ENCODE data around the gene CLMN. TPM values are rescaled to one million over a fixed set of nuclear protein-coding genes. Genes with fewer than 3 reads are reported as not detected.

Gene CLMN
- total and polyA plus RNA-seq, 2 donors (not counting 3 experiments of a cell fraction or from before 2014, with no cell fraction given): 0.72 to 9.6 TPM

GRCh38 chr14:95353007-95353406, 33.3 kb upstream of the CLMN start:
- Histone ChIP-seq H3K4me3 (replicated peaks in 1 of 3; ENCODE audit: insufficient read depth in 1 of 3, low read depth in 1 of 3, low read length in 3 of 3) (no peak overlapping the region), H3K9me1 (replicated peaks; ENCODE audit: control insufficient read depth, extremely low read depth, insufficient read depth, low read length) (no peaks in the 10 kb centered on the region), H2AFZ (ENCODE audit: low read depth, low read length) (no peak overlapping the region), H3K4me2 (ENCODE audit: insufficient read depth, low read length) (no peak overlapping the region), H3K36me3 (ENCODE audit: control insufficient read depth in 2 of 2, extremely low read depth in 1 of 2, insufficient read depth in 2 of 2, low read length in 2 of 2) (no peaks in the 10 kb centered on the region), H3K27ac (ENCODE audit: insufficient read depth, low read depth, low read length) (no peak overlapping the region), H3K9ac (replicated peaks; ENCODE audit: extremely low read depth, insufficient read depth, low read length) (no peak overlapping the region), H3K4me1 (ENCODE audit: control insufficient read depth, extremely low read depth, insufficient read depth, low read length) (no peaks in the 10 kb centered on the region), H3K79me2 (ENCODE audit: control insufficient read depth, insufficient read depth, low read length) (no peaks in the 10 kb centered on the region), H3K27me3 (ENCODE audit: control insufficient read depth in 2 of 2, insufficient read depth in 2 of 2, low read length in 2 of 2) (peaks cover 0 to under 1% of the 10 kb centered on the region in 2 experiments), H4K20me1 (replicated peaks; ENCODE audit: control insufficient read depth, extremely low read depth, insufficient read depth, low read length) (no peaks in the 10 kb centered on the region), H3K9me3 (replicated peaks; ENCODE audit: control insufficient read depth, insufficient read depth, low read length) (no peaks in the 10 kb centered on the region)
- dilution Hi-C loops (cut with MboI; ENCODE audit: extremely low pct_ligation_motif_present, low sequenced_read_pairs) (no loop called here), intact Hi-C loops (cut with micrococcal nuclease) (no loop called here)
- ChIA-PET CTCF (interaction anchor here (1.7 kb wide), 1 partner anchor 9 kb away, joined by 11 read pairs; no protein-coding TSS in a partner anchor), POLR2A (no interaction called here)
- TF ChIP-seq POLR2A (IDR thresholded peaks at IDR 0.05; ENCODE audit: low read depth, low read length): no peak
- no peak for TF ChIP-seq MAX (IDR thresholded peaks at IDR 0.05; ENCODE audit: insufficient read depth, insufficient read length)
- TF ChIP-seq POLR2AphosphoS5 (IDR thresholded peaks at IDR 0.05; ENCODE audit: insufficient read depth, low read depth, low read length): no peak
- no peak for TF ChIP-seq FOS (IDR thresholded peaks at IDR 0.05; ENCODE audit: borderline replicate concordance, insufficient read depth, low read length)
- TF ChIP-seq MYC (IDR thresholded peaks at IDR 0.05; ENCODE audit: low read depth, low read length): no peak
- no peak for TF ChIP-seq EZH2 (IDR thresholded peaks at IDR 0.05; ENCODE audit: borderline replicate concordance, low read depth, low read length, severe bottlenecking)
- TF ChIP-seq, protein P1, sequence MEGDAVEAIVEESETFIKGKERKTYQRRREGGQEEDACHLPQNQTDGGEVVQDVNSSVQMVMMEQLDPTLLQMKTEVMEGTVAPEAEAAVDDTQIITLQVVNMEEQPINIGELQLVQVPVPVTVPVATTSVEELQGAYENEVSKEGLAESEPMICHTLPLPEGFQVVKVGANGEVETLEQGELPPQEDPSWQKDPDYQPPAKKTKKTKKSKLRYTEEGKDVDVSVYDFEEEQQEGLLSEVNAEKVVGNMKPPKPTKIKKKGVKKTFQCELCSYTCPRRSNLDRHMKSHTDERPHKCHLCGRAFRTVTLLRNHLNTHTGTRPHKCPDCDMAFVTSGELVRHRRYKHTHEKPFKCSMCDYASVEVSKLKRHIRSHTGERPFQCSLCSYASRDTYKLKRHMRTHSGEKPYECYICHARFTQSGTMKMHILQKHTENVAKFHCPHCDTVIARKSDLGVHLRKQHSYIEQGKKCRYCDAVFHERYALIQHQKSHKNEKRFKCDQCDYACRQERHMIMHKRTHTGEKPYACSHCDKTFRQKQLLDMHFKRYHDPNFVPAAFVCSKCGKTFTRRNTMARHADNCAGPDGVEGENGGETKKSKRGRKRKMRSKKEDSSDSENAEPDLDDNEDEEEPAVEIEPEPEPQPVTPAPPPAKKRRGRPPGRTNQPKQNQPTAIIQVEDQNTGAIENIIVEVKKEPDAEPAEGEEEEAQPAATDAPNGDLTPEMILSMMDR (IDR thresholded peaks at IDR 0.05; ENCODE audit: extremely low read depth in 1 of 2, insufficient read depth in 1 of 2, low read depth in 1 of 2, low read length in 2 of 2): no peak
- DNase-seq (ENCODE audit: low read depth, low spot score) (no peak), FAIRE-seq (no peak)
- no TSS peak for BruUV-seq (replicated peaks)
